GM18858 (cell line): Measurements from ENCODE around the gene SLC9A7.

Experiments used
- ATAC-seq: cut with Tn5 transposase; IDR thresholded peaks from one replicate; pipeline ENCODE4 v1.9.1; 2021; ENCODE audit not compliant: unreplicated experiment

Gene SLC9A7

DNA sequence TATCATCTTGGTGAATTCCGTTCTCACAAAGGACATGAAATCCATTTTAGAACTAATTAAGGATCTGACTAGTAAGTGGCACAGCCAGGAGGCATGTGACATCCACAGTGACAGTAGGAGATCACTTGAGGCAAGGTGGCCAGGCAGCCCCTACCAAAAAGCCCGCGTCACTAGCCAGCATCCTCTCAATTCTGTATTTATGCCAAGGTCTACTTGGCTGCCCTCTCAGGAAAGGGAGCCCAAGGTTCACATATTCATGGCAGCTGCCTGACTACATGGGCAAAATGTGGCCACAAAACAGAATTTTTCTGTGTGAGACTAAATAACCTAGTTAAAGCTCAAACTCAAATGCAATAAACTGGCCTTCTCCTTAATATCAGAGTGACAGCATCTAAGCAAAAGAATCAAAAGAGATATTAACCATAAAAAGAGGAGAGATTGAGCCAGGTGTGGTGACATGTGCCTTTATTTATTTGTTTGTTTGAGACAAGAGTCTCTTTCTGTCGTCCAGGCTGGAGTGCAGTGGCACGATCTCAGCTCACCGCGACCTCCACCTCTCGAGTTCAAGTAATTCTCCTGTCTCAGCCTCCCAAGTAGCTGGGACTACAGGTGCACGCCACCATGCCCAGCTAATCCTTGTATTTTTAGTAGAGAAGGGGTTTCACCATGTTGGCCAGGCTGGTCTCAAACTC lies 51.5 kb downstream of the SLC9A7 start:
- ATAC-seq: no peak

- peak; percentile 95 for ATAC-seq
These were observed 54.0 kb downstream of the SLC9A7 start for GRCh38 chrX:46704767-46705386.

GRCh38 chrX:46703980-46704379 lies 54.9 kb downstream of the SLC9A7 start:
- peak; percentile 32 for ATAC-seq

DNA sequence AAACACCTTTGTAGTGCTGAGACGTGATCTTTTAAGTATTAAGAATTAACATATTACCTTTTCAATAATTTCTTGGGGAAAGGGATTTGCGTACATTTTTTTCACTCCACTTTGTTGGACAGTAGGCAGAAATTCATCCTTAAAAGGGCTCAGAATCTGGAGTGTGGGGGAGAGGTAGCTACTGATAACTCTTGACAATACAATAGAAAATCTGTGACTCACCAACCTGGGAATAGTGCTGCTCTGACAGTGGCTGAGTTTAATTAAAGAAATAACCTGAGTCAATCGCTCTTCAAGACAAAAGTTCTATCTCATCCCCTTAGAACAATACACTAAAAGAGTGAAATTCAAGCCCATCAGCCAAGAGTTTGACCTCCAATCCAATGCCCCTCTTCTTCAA lies 60.2 kb downstream of the SLC9A7 start:
- ATAC-seq: no peak

DNA sequence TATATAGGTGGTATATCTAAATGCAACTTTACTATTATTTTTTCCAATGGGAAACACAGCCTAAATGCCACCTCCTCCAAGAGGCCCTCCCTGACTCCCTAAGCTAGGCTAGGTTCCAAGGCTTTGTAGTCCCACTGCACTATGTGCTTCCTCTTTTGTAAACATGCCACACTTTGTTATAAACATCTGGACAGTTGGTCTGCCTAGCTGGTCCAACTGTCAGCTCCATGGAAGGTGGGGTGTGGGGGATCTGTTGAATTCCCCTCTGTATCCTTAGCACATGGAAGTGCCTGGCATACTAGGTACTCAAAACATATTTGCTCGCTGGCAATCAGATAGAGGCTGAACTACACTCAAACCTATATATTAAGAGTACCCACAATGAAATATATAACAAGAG lies 63.4 kb downstream of the SLC9A7 start:
- no peak for ATAC-seq

- ATAC-seq: no peak
These were observed 64.4 kb downstream of the SLC9A7 start for GRCh38 chrX:46694549-46694948.

GRCh38 chrX:46693149-46693548 lies 65.8 kb downstream of the SLC9A7 start:
- peak; percentile 54 for ATAC-seq

DNA sequence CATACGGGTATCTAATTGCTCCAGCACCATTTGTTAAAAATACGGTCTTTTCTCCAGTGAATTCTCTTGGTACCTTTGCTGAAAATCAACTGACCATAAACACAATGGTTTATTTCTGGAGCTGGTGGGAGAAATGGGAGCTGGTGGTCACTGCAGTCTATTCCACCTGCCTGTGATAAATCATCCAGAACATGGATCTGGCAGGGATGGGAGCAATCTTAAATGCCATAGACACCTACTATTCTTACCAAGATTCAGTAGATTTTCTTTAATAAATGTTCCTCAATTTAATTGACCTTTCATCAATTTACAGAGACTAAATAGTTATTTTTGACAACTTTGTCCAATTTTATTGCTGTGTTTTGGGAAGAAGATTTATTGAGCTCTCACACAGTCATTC lies 68.1 kb downstream of the SLC9A7 start:
- ATAC-seq: no peak

- ATAC-seq: no peak
These were observed 71.3 kb downstream of the SLC9A7 start for GRCh38 chrX:46687619-46688018.

- ATAC-seq: no peak
These were observed 72.8 kb downstream of the SLC9A7 start for GRCh38 chrX:46686003-46686645.

DNA sequence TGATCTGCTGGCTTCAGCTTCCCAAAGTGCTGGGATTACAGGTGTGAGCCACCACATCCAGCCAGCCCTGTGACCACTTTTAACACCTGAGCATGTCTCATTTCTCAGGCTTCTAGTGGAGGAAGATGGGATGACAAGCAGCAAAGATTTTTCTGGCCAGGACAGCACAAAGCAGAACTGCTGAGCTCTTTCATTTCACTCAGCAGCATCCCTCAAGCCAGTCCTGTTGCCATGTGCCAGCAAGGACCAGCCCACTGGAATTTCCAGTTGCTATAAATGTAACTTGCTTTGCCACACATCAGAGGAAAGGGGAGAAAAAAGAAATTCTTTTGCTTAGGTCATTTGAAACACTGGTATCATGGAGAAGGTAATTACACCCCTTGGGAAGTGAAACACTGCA lies 75.9 kb downstream of the SLC9A7 start:
- ATAC-seq: no peak

- no peak for ATAC-seq
These were observed 77.1 kb downstream of the SLC9A7 start for GRCh38 chrX:46681849-46682248.

GRCh38 chrX:46678232-46678631 lies 80.7 kb downstream of the SLC9A7 start:
- no peak for ATAC-seq

DNA sequence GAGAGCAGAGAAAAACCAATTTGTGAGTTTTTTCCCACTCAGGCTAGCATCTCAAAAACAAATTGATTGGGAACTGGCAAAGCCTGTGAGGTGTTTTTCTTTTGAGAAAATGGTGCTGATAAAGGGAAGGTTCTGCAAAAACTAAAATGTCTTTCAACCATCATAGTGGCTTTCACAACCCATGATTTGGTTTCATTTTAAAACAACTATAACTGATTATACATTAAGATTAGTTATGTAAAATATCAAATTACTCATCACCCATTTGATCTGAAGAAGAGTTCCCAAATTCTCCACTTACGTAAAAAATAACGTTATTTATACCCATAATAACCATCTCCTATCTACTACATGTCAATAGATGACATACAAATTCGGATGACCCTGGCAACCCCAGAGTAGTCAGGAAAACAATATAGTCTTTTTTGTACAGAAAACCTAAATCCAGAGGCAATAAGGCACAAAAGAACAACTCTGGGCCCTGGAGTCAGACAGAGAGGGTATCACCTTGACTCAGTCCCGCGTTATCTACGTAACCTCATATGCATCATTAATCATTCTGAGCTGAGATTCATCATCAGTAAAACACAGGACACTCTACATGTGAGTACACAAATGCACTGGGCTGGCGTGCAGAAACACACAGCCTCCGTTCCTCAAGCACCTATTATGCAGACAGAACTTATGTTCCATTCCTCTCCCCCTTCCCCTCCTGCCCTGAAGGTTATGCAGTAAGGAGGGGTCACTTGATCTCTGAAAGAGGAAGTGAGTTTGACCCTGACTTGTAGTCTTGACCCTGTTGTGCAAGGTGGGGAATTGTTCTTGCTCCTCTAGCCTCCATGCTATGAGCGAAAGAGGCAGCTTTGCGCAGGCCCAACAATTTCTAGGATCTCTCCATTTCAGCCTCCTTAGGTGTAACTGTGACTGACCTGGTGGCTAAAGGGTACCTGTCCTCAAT lies 82.2 kb downstream of the SLC9A7 start:
- no peak for ATAC-seq

- ATAC-seq: no peak
These were observed 85.1 kb downstream of the SLC9A7 start for GRCh38 chrX:46673620-46674359.

DNA sequence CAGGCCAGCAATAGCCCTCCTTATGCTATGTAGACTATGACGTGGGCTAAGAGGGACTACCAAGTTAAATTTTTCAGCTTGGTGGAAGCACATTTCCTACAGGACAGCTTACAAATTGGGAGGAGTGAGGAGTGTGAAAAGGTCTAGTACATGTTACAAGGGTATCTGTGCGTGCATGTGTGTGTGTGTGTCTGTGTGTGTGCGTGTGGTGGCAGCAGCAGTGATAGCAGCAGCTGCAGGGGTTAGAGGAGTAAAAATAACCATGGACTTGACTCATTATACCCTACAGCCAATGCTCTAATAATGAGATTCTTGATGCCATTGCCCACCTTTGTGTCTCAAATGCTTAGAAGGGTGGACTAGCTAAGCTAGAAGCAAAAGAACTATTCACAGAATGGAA lies 88.6 kb downstream of the SLC9A7 start:
- ATAC-seq: no peak

GRCh38 chrX:46666831-46667230 lies 92.1 kb downstream of the SLC9A7 start:
- no peak for ATAC-seq

DNA sequence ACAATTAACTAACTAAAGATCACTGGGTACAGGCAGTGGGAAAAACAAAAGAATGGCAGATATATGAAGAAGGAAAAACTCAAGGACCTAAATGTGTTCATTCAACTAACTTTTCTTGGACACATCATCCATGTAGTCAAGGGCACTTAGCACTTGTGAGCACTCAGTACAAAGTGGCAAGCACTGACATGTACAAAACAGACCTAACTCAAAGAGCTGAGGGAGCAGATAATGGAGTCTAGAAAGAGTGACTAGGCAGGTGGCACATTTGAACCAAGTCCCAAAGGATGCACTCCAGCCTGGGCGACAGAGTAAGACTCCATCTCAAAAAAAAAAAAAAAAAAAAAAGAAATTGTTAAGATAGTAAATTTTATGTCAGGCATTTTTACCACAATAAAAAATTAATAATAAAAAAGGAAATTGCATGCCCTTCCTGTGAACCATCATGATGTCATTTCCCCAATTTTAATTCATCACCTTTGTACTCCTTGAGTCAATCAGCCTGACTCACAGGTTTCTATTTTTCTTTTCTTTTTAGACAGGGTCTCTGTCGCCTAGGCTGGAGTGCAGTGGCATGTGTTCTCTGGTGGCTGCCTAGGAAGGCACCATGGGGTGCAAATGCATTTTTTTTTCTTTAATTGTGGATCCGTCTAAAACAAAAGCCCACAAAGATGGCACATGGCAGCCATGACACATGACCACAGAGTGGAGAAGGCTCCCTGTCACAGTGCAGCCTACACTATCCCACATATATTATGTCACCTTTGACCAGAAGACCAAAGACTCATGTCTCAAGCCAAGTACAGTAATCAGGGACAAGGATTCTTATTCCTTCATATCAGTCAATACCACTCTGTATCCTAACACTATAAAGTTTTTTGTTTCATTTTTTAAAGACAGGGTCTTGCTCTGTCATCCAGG lies 93.4 kb downstream of the SLC9A7 start:
- ATAC-seq: no peak

DNA sequence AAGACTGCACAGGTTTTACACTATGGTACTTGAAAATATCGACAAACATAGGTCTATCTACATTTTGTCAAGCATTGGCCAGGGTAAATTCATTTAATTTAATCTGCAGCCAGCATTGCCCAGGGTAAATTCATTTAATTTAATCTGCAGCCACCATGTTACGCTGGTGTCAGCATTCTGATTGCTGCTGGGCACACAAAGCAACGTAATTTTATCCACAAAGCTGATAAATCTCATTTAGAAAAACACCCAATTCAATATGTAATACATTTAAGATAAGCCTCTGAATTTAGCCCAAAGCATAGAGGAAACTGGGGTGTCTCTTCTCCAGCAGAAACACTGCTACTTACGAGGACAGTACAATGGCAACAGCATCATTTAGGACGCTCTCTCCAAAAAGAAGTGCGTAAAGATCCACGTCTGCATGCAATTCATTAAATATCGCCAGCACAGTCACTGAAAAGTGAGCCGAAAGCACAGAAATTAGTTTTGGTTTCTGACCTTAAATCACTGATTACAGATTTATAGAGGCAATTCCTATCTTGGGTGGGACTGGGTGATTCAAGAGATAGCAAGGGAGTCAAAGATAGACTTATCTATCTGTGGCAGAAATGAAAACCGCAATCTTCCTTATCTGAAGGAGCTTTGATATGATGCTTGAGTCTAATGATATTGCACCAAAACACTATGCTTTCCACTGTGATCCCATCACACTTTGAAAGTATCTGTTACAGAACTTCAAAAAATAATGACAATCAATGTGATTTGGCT lies 96.5 kb downstream of the SLC9A7 start:
- no peak for ATAC-seq
